Measurements from ENCODE around the gene DCUN1D3. TPM values are rescaled to one million over a fixed set of nuclear protein-coding genes. Genes with fewer than 3 reads are reported as not detected.

Gene DCUN1D3
- total RNA-seq, 1 experiment from 2014 or later: 16.4 TPM

- peak overlapping the region; percentile 72 for H3K4me2 ChIP-seq (ENCODE audit: low read length)
- TF ChIP-seq SIN3A (IDR thresholded peaks at IDR 0.05; ENCODE audit: low read depth) (peak; percentile 55; the same call in 1 of the 2 replicates), EGR1 (IDR thresholded peaks at IDR 0.05; ENCODE audit: low read depth) (0 out of 2 replicates have a peak, but pooled peaks have one; percentile 31), POLR2A (IDR thresholded peaks at IDR 0.05; ENCODE audit: borderline replicate concordance, extremely low read depth, insufficient read depth, insufficient read length) (no peak), SP1 (IDR thresholded peaks at IDR 0.05; ENCODE audit: low read depth) (peak; percentile 67), ZNF274 (IDR thresholded peaks at IDR 0.05; ENCODE audit: low read depth, low read length) (no peak), EZH2phosphoT487 (IDR thresholded peaks at IDR 0.05; ENCODE audit: borderline replicate concordance) (no peak), EZH2 (IDR thresholded peaks at IDR 0.05) (no peak), ZFX (IDR thresholded peaks at IDR 0.05) (no peak), CEBPB (IDR thresholded peaks at IDR 0.05; ENCODE audit: low read depth) (no peak), SRF (IDR thresholded peaks at IDR 0.05; ENCODE audit: low read depth) (peak; percentile 36; the same call in 1 of the 2 replicates), CBX3 (IDR thresholded peaks at IDR 0.05; ENCODE audit: low read depth) (peak; percentile 69; the same call in 1 of the 2 replicates), MAX (IDR thresholded peaks at IDR 0.05) (peak; percentile 85), ELF1 (IDR thresholded peaks at IDR 0.05; ENCODE audit: borderline replicate concordance, low read depth) (no peak), TCF7L2 (IDR thresholded peaks at IDR 0.05; ENCODE audit: borderline replicate concordance, extremely low read depth, insufficient read depth, insufficient read length) (peak; percentile 55), POLR2AphosphoS5 (IDR thresholded peaks at IDR 0.05; ENCODE audit: low read depth, low read length) (peak; percentile 71), ZBTB33 (IDR thresholded peaks at IDR 0.05; ENCODE audit: extremely low read depth, insufficient replicate concordance, low read length) (no peak), FOSL1 (IDR thresholded peaks at IDR 0.05; ENCODE audit: low read depth) (peak; percentile 72), JUND (IDR thresholded peaks at IDR 0.05) (peak; percentile 72)
- TF ChIP-seq, protein P1, sequence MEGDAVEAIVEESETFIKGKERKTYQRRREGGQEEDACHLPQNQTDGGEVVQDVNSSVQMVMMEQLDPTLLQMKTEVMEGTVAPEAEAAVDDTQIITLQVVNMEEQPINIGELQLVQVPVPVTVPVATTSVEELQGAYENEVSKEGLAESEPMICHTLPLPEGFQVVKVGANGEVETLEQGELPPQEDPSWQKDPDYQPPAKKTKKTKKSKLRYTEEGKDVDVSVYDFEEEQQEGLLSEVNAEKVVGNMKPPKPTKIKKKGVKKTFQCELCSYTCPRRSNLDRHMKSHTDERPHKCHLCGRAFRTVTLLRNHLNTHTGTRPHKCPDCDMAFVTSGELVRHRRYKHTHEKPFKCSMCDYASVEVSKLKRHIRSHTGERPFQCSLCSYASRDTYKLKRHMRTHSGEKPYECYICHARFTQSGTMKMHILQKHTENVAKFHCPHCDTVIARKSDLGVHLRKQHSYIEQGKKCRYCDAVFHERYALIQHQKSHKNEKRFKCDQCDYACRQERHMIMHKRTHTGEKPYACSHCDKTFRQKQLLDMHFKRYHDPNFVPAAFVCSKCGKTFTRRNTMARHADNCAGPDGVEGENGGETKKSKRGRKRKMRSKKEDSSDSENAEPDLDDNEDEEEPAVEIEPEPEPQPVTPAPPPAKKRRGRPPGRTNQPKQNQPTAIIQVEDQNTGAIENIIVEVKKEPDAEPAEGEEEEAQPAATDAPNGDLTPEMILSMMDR (IDR thresholded peaks at IDR 0.05 in 2 of 3, conservative IDR thresholded peaks at IDR 0.05 in 1 of 3; ENCODE audit: borderline replicate concordance in 1 of 3, insufficient read depth in 1 of 3, low read depth in 2 of 3, low read length in 2 of 3): no peak
- TF ChIP-seq, protein P2, sequence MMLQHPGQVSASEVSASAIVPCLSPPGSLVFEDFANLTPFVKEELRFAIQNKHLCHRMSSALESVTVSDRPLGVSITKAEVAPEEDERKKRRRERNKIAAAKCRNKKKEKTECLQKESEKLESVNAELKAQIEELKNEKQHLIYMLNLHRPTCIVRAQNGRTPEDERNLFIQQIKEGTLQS (IDR thresholded peaks at IDR 0.05): no peak
Measured at GRCh38 chr16:20866145-20866772, 33.9 kb downstream of the DCUN1D3 start.

More at GRCh38 chr16:20866145-20866772, 33.9 kb downstream of the DCUN1D3 start:
- H3K36me3 ChIP-seq (ENCODE audit: control insufficient read depth in 1 of 2, insufficient read depth in 2 of 2, low read length in 2 of 2): no peaks in the 10 kb centered on the region; a peak in 1 of 4 replicates
- peak overlapping the region; percentile 22 to 41 for H3K4me3 ChIP-seq (replicated peaks in 1 of 2; ENCODE audit: low read depth in 1 of 2, low read length in 2 of 2)
- no peaks in the 10 kb centered on the region for H3K27me3 ChIP-seq (ENCODE audit: insufficient read depth, low read length)
- ChIA-PET CTCF (interaction anchor here (0.8 to 1.8 kb wide), 5 partner anchors 8 to 434 kb away, joined by 3 to 6 read pairs (median 4); no protein-coding TSS in a partner anchor), RAD21 (ENCODE audit: low non-redundant PET in 1 of 2, low total read pairs in 2 of 2, uncharacterized antibody in 2 of 2, unreplicated experiment in 2 of 2) (no interaction called here), POLR2A (interaction anchor here (0.6 to 1.3 kb wide), 4 partner anchors 8 to 16 kb away, joined by 3 to 6 read pairs (median 4); no protein-coding TSS in a partner anchor)
- H3K27ac ChIP-seq (ENCODE audit: low read depth, low read length): peak overlapping the region; percentile 96
- peaks cover 57 to 61% of the 10 kb centered on the region in 2 experiments for H3K4me1 ChIP-seq (ENCODE audit: control insufficient read depth in 1 of 2, insufficient read depth in 2 of 2, low read length in 2 of 2)
- intact Hi-C loops (cut with micrococcal nuclease): loop anchor here (5.0 kb wide), 1 partner anchor 36 kb away; the partner anchor contains the start of genes DCUN1D3 and LYRM1
- H3K9me3 ChIP-seq (ENCODE audit: control insufficient read depth in 1 of 2, insufficient read depth in 1 of 2, low read depth in 1 of 2, low read length in 2 of 2): no peaks in the 10 kb centered on the region
- DNase-seq (ENCODE audit: low read depth, low spot score) (peak; percentile 78), ATAC-seq (peak; percentile 91)
- no peaks in the 10 kb centered on the region for H3K9me2 ChIP-seq (ENCODE audit: insufficient read depth)
- no peaks in the 10 kb centered on the region for H4K20me1 ChIP-seq (ENCODE audit: insufficient read depth)
- H3K9ac ChIP-seq (ENCODE audit: low read length): peak overlapping the region; percentile 66
- H3K79me2 ChIP-seq (ENCODE audit: insufficient read depth, low read length): peaks cover 83% of the 10 kb centered on the region
- BruUV-seq (replicated peaks): no TSS peak
- peak overlapping the region; percentile 16 for H2AFZ ChIP-seq (ENCODE audit: low read depth, low read length, poor library complexity, severe bottlenecking)
